GM18951 (cell line): Measurements from ENCODE around the gene TXLNG.
"Not testable (repeated sequence)": the region's sequence is repeated elsewhere in the genome, so short reads cannot be mapped to it uniquely, and the experiment has no call there.

Experiments
- POLR2A ChIP-seq: IDR thresholded peaks from 4 replicates; pipeline ENCODE4 v1.6.1; 2011; ENCODE audit warnings: mild to moderate bottlenecking; ENCODE audit not compliant: insufficient read length, insufficient read depth; ENCODE audit errors: extremely low read depth
- in situ Hi-C: fragments of 300-500 bp; cut with MboI; formaldehyde crosslinking; loops from one replicate; pipeline ENCODE4 v1.12.0; 2022; ENCODE audit warnings: low sequenced_read_pairs, mixed read lengths, inconsistent platforms; ENCODE audit not compliant: unreplicated experiment

Gene TXLNG

GRCh38 chrX:16772460-16772859 lies 13.8 kb upstream of the TXLNG start:
- in situ Hi-C loops, result no loop called here
- TF ChIP-seq POLR2A, result no peak

GRCh38 chrX:16774746-16775145 lies 11.5 kb upstream of the TXLNG start:
- TF ChIP-seq POLR2A, result no peak
- in situ Hi-C loops, result no loop called here

- TF ChIP-seq POLR2A, result no peak
- in situ Hi-C loops, result no loop called here
Measured at GRCh38 chrX:16778545-16778944, 7.7 kb upstream of the TXLNG start.

- in situ Hi-C loops, result no loop called here
- no peak for TF ChIP-seq POLR2A
Measured at GRCh38 chrX:16778993-16779392, 7.3 kb upstream of the TXLNG start.

- in situ Hi-C loops, result not testable (repeated sequence)
Measured at GRCh38 chrX:16779815-16780214, 6.5 kb upstream of the TXLNG start.

- in situ Hi-C loops, result no loop called here
Measured at GRCh38 chrX:16783452-16783851, 2.8 kb upstream of the TXLNG start.

GRCh38 chrX:16784440-16784839 lies 1.8 kb upstream of the TXLNG start:
- in situ Hi-C loops, result not testable (repeated sequence)

More at GRCh38 chrX:16783452-16783851, 2.8 kb upstream of the TXLNG start:
- TF ChIP-seq POLR2A, result no peak

- in situ Hi-C loops, result no loop called here
- no peak for TF ChIP-seq POLR2A
Measured at GRCh38 chrX:16785247-16786138, 773 bp upstream of the TXLNG start.

- TF ChIP-seq POLR2A, result no peak
- in situ Hi-C loops, result no loop called here
Measured at GRCh38 chrX:16786791-16787735, 797 bp downstream of the TXLNG start.

- in situ Hi-C loops, result no loop called here
- TF ChIP-seq POLR2A, result no peak
Measured at GRCh38 chrX:16788477-16788876, 2.2 kb downstream of the TXLNG start.

- in situ Hi-C loops, result no loop called here
Measured at GRCh38 chrX:16796298-16796697, 10.0 kb downstream of the TXLNG start.

GRCh38 chrX:16797358-16797757 lies 11.1 kb downstream of the TXLNG start:
- in situ Hi-C loops, result no loop called here
- TF ChIP-seq POLR2A, result no peak

More at GRCh38 chrX:16796298-16796697, 10.0 kb downstream of the TXLNG start:
- no peak for TF ChIP-seq POLR2A

- in situ Hi-C loops, result no loop called here
- TF ChIP-seq POLR2A, result no peak
Measured at GRCh38 chrX:16797841-16798240, 11.6 kb downstream of the TXLNG start.
